ENCODE data around the gene XYLT1. TPM values are rescaled to one million over a fixed set of nuclear protein-coding genes. Genes with fewer than 3 reads are reported as not detected.

The XYLT1 gene
- total RNA-seq, 1 experiment from 2014 or later, result not detected

DNA sequence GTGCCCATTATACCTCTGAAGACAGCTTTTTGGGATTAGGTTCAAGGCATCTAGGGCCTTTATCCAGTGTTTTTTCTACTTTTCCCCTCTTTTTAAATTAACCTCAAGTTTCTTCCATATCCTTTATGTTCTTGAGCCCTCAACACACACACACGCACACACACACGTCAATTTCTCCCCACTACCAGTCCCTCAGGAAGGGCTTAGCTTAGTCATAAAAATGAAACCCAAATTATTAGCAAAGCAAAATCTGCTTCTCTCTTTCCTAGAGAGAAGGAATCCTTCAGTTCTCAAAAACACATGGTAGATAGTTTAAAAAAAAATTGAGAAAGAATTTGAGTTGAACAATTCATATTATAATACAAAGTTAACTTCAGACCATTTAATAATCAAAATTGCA, 401.1 kb downstream of the XYLT1 start:
- ChIA-PET POLR2A (ENCODE audit: unreplicated experiment) (no interaction called here), CTCF (no interaction called here)
- no peak overlapping the region for H3K4me3 ChIP-seq (ENCODE audit: low read length)
- no peaks in the 10 kb centered on the region for H3K9me2 ChIP-seq (replicated peaks; ENCODE audit: low read length)
- TF ChIP-seq, protein P1, sequence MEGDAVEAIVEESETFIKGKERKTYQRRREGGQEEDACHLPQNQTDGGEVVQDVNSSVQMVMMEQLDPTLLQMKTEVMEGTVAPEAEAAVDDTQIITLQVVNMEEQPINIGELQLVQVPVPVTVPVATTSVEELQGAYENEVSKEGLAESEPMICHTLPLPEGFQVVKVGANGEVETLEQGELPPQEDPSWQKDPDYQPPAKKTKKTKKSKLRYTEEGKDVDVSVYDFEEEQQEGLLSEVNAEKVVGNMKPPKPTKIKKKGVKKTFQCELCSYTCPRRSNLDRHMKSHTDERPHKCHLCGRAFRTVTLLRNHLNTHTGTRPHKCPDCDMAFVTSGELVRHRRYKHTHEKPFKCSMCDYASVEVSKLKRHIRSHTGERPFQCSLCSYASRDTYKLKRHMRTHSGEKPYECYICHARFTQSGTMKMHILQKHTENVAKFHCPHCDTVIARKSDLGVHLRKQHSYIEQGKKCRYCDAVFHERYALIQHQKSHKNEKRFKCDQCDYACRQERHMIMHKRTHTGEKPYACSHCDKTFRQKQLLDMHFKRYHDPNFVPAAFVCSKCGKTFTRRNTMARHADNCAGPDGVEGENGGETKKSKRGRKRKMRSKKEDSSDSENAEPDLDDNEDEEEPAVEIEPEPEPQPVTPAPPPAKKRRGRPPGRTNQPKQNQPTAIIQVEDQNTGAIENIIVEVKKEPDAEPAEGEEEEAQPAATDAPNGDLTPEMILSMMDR (conservative IDR thresholded peaks at IDR 0.05; ENCODE audit: low read depth, low read length), result no peak
- no peak for TF ChIP-seq EZH2phosphoT487 (IDR thresholded peaks at IDR 0.05; ENCODE audit: borderline replicate concordance, low read length)
- TF ChIP-seq EZH2 (IDR thresholded peaks at IDR 0.05; ENCODE audit: low read length, unreplicated experiment), result no peak
- DNase-seq (no peak), ATAC-seq (no peak)
- H3F3A ChIP-seq (ENCODE audit: low read length, unreplicated experiment), result no peaks in the 10 kb centered on the region
- no peaks in the 10 kb centered on the region for H3K27me3 ChIP-seq (ENCODE audit: low read length)
- no peak overlapping the region for H3K27ac ChIP-seq (ENCODE audit: low read length)
- no peak overlapping the region for H2AFZ ChIP-seq (ENCODE audit: low read length)
- H4K20me1 ChIP-seq (ENCODE audit: low read length), result no peaks in the 10 kb centered on the region
- no peak overlapping the region for H3K9ac ChIP-seq (ENCODE audit: low read length)
- no peaks in the 10 kb centered on the region for H3K36me3 ChIP-seq (ENCODE audit: low read depth, low read length)
- H3K9me3 ChIP-seq (ENCODE audit: low read length), result no peaks in the 10 kb centered on the region
- intact Hi-C loops (cut with micrococcal nuclease), result no loop called here
- H3K4me2 ChIP-seq (ENCODE audit: low read length), result no peak overlapping the region
- BruUV-seq (replicated peaks), result no TSS peak
- H3K79me2 ChIP-seq (ENCODE audit: low read length), result no peaks in the 10 kb centered on the region
- no peaks in the 10 kb centered on the region for H3K4me1 ChIP-seq (ENCODE audit: insufficient read depth, low read length)

DNA sequence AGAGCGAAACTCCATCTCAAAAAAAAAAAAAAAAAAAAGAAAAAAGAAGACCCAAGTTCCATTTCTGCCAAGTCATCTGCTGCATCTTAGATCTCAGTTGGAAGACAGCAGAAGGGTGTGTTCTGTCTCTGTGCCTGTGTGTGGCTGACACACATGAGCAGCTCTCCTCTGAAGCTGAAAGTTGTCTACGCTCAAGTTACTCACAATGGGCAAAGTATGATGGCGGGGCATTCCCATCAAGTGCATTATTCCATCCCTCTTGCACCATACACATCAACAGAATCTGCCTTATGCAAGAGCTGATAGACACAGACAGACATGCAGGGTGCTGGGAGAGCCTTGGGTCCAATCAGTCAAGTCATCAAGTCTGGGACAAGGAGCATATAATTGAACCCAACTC, 402.2 kb downstream of the XYLT1 start:
- no peak for DNase-seq
- H3K9me3 ChIP-seq (ENCODE audit: low read length), result no peaks in the 10 kb centered on the region
- BruUV-seq (replicated peaks), result no TSS peak
- H3K27ac ChIP-seq (ENCODE audit: low read length), result no peak overlapping the region
- H3K27me3 ChIP-seq (ENCODE audit: low read length), result no peaks in the 10 kb centered on the region
- ChIA-PET CTCF (no interaction called here), POLR2A (ENCODE audit: unreplicated experiment) (no interaction called here)
- H3F3A ChIP-seq (ENCODE audit: low read length, unreplicated experiment), result no peaks in the 10 kb centered on the region
- H3K36me3 ChIP-seq (ENCODE audit: low read depth, low read length), result no peaks in the 10 kb centered on the region
- H3K4me2 ChIP-seq (ENCODE audit: low read length), result no peak overlapping the region
- intact Hi-C loops (cut with micrococcal nuclease), result no loop called here
- no peak overlapping the region for H2AFZ ChIP-seq (ENCODE audit: low read length)
- TF ChIP-seq, protein P1 (conservative IDR thresholded peaks at IDR 0.05; ENCODE audit: low read depth, low read length), result no peak
- TF ChIP-seq EZH2 (IDR thresholded peaks at IDR 0.05; ENCODE audit: low read length, unreplicated experiment) (no peak), EZH2phosphoT487 (IDR thresholded peaks at IDR 0.05; ENCODE audit: borderline replicate concordance, low read length) (no peak)
- no peak overlapping the region for H3K9ac ChIP-seq (ENCODE audit: low read length)
- H3K9me2 ChIP-seq (replicated peaks; ENCODE audit: low read length), result no peaks in the 10 kb centered on the region
- no peak for ATAC-seq
- H3K79me2 ChIP-seq (ENCODE audit: low read length), result no peaks in the 10 kb centered on the region
- no peaks in the 10 kb centered on the region for H3K4me1 ChIP-seq (ENCODE audit: insufficient read depth, low read length)
- H3K4me3 ChIP-seq (ENCODE audit: low read length), result no peak overlapping the region
- no peaks in the 10 kb centered on the region for H4K20me1 ChIP-seq (ENCODE audit: low read length)

DNA sequence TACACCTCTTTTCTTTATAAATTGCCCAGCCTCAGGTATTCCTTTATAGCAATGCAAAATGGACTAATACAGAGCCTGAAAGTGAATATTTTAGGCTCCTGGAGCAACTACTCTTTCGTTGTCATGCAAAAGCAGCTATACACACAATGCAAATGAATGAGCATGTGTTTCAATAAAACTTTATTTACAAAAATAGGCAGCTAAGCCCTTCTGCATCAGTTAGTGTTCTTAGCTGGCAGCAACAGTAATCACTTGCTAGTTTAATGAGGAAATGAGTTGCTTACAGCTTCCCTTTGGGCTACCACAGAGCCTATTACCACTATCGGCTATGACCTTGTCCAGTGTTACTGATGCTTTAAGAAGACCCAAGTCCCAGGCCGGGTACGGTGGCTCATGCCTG, 402.9 kb downstream of the XYLT1 start:
- no peaks in the 10 kb centered on the region for H3F3A ChIP-seq (ENCODE audit: low read length, unreplicated experiment)
- no peak overlapping the region for H2AFZ ChIP-seq (ENCODE audit: low read length)
- no peaks in the 10 kb centered on the region for H3K27me3 ChIP-seq (ENCODE audit: low read length)
- no peaks in the 10 kb centered on the region for H4K20me1 ChIP-seq (ENCODE audit: low read length)
- no peaks in the 10 kb centered on the region for H3K79me2 ChIP-seq (ENCODE audit: low read length)
- DNase-seq, result no peak
- H3K27ac ChIP-seq (ENCODE audit: low read length), result no peak overlapping the region
- no peaks in the 10 kb centered on the region for H3K36me3 ChIP-seq (ENCODE audit: low read depth, low read length)
- no peaks in the 10 kb centered on the region for H3K4me1 ChIP-seq (ENCODE audit: insufficient read depth, low read length)
- no peaks in the 10 kb centered on the region for H3K9me2 ChIP-seq (replicated peaks; ENCODE audit: low read length)
- no peaks in the 10 kb centered on the region for H3K9me3 ChIP-seq (ENCODE audit: low read length)
- intact Hi-C loops (cut with micrococcal nuclease), result no loop called here
- ChIA-PET POLR2A (ENCODE audit: unreplicated experiment) (no interaction called here), CTCF (no interaction called here)
- TF ChIP-seq EZH2phosphoT487 (IDR thresholded peaks at IDR 0.05; ENCODE audit: borderline replicate concordance, low read length) (no peak), EZH2 (IDR thresholded peaks at IDR 0.05; ENCODE audit: low read length, unreplicated experiment) (no peak)
- TF ChIP-seq, protein P1 (conservative IDR thresholded peaks at IDR 0.05; ENCODE audit: low read depth, low read length), result no peak
- no peak for ATAC-seq
- BruUV-seq (replicated peaks), result no TSS peak
- no peak overlapping the region for H3K4me2 ChIP-seq (ENCODE audit: low read length)
- H3K9ac ChIP-seq (ENCODE audit: low read length), result no peak overlapping the region
- no peak overlapping the region for H3K4me3 ChIP-seq (ENCODE audit: low read length)
